ENCODE measurements around the gene KRTAP10-9. TPM values are rescaled to one million over a fixed set of nuclear protein-coding genes. Genes with fewer than 3 reads are reported as not detected.

Gene KRTAP10-9
- total and polyA plus RNA-seq, 5 donors from 2014 or later: not detected

GRCh38 chr21:44666401-44667320, 39.8 kb downstream of the KRTAP10-9 start, which contains the start of gene KRTAP12-2:
TSS of gene KRTAP12-2 (minus strand) at chr21:44666927. CDS start at chr21:44666886, 41 bp downstream.
- Histone ChIP-seq H3K27ac (ENCODE audit: insufficient read depth, low read length, poor library complexity, severe bottlenecking) (no peak within 1 kb of the TSS), H3K27me3 (ENCODE audit: control insufficient read depth, insufficient read depth, low read length) (peaks cover 9% of the 10 kb centered on the region), H3K9me3 (ENCODE audit: control insufficient read depth in 2 of 2, low read length in 2 of 2) (peaks cover 3 to 9% of the 10 kb centered on the region in 2 experiments), H3K4me1 (ENCODE audit: control insufficient read depth, insufficient read depth, low read length, poor library complexity, severe bottlenecking) (no peaks in the 10 kb centered on the region), H3K4me3 (ENCODE audit: low read depth, low read length) (no peak within 1 kb of the TSS), H3K36me3 (ENCODE audit: control insufficient read depth, insufficient read depth, low read length) (no peaks in the 10 kb centered on the region)
- H3K27me3 Mint-ChIP-seq: peaks cover 20% of the 10 kb centered on the region
- no peak within 1 kb of the TSS for H3K27ac Mint-ChIP-seq
- no peak for DNase-seq
- no peaks in the 10 kb centered on the region for H3K4me1 Mint-ChIP-seq
- no peak within 1 kb of the TSS for H3K4me3 Mint-ChIP-seq
- peaks cover 0 to 22% (median 7%) of the 10 kb centered on the region in 7 donors for H3K9me3 Mint-ChIP-seq
- H3K36me3 Mint-ChIP-seq: no peaks in the 10 kb centered on the region
- no peak for ATAC-seq (ENCODE audit: low read depth in 2 of 2)

DNA sequence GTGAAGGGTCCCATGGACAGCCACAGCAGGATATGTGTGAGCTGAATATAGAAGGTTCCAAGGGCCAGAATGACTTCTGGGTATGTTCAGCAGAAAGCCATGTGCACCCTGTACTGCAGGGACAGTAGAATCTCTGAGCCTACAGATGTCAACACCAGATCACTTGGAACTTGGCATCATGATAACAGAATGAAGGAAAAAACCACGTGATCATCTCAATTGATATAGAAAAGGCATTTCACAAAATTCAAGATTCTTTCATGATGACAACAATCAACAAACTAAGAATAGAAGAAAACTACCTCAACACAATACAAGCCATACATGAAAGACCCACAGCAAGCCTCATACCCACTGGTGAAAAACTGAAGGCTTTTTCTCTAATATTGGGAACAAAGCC, 40.7 kb downstream of the KRTAP10-9 start:
- H3K36me3 Mint-ChIP-seq: no peaks in the 10 kb centered on the region
- no peak overlapping the region for H3K4me3 ChIP-seq (ENCODE audit: low read depth, low read length)
- peaks cover 0 to 25% (median 7%) of the 10 kb centered on the region in 7 donors for H3K9me3 Mint-ChIP-seq
- peaks cover 10 to 18% of the 10 kb centered on the region in 2 experiments for H3K9me3 ChIP-seq (ENCODE audit: control insufficient read depth in 2 of 2, low read length in 2 of 2)
- H3K27ac ChIP-seq (ENCODE audit: insufficient read depth, low read length, poor library complexity, severe bottlenecking): no peak overlapping the region
- H3K4me1 ChIP-seq (ENCODE audit: control insufficient read depth, insufficient read depth, low read length, poor library complexity, severe bottlenecking): no peaks in the 10 kb centered on the region
- H3K4me1 Mint-ChIP-seq: no peaks in the 10 kb centered on the region
- no peak overlapping the region for H3K4me3 Mint-ChIP-seq
- H3K27ac Mint-ChIP-seq: no peak overlapping the region
- DNase-seq (no peak), ATAC-seq (ENCODE audit: low read depth in 2 of 2) (no peak)
- peaks cover 9% of the 10 kb centered on the region for H3K27me3 ChIP-seq (ENCODE audit: control insufficient read depth, insufficient read depth, low read length)
- H3K27me3 Mint-ChIP-seq: peaks cover 21% of the 10 kb centered on the region
- no peaks in the 10 kb centered on the region for H3K36me3 ChIP-seq (ENCODE audit: control insufficient read depth, insufficient read depth, low read length)

DNA sequence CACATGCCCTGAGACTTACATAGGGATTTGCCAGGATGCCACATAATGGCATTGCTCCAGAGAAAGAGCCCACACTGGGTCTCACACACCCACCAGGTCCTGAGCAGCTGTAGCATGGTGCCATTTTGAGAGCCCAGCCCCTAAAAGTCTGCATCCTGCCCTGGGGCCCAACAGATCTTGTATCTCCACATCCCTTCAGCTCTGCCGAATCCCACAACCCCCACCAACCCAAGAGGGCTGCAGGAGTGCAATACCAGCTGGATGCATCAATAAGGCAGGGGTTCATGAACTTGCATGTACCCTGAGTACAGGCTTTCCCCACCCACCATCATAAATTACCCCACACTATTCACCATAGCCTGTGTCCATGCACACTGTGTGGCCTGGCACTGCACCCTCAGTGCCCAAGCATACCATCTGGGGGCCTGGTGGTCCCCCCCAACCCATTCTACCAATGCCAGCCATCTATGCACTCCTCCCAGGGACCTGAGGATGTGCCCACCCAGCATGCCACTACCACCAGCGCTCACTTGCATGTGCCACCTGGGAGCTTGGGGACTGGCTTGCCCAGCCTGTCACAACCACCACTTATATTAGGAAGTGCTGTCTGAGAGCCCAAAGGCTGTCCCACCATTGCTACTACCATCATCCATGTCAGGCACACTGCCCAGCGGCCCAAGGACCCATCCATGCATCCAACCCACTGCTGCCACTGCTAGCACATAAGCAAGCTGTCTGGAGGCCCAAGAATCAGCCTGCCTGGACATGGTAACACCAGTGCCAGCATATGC, 43.9 kb downstream of the KRTAP10-9 start:
- Mint-ChIP-seq H3K27me3 (peaks cover 20% of the 10 kb centered on the region), H3K4me1 (no peaks in the 10 kb centered on the region), H3K4me3 (no peak overlapping the region), H3K36me3 (no peaks in the 10 kb centered on the region), H3K9me3 (peaks cover 2 to 43% (median 11%) of the 10 kb centered on the region in 7 donors), H3K27ac (no peak overlapping the region)
- Histone ChIP-seq H3K27me3 (ENCODE audit: control insufficient read depth, insufficient read depth, low read length) (peaks cover 9% of the 10 kb centered on the region), H3K9me3 (ENCODE audit: control insufficient read depth in 2 of 2, low read length in 2 of 2) (peaks cover 16 to 28% of the 10 kb centered on the region in 2 experiments), H3K4me1 (ENCODE audit: control insufficient read depth, insufficient read depth, low read length, poor library complexity, severe bottlenecking) (no peaks in the 10 kb centered on the region), H3K36me3 (ENCODE audit: control insufficient read depth, insufficient read depth, low read length) (no peaks in the 10 kb centered on the region), H3K4me3 (ENCODE audit: low read depth, low read length) (no peak overlapping the region), H3K27ac (ENCODE audit: insufficient read depth, low read length, poor library complexity, severe bottlenecking) (no peak overlapping the region)
- no peak for ATAC-seq (ENCODE audit: low read depth in 2 of 2)
- no peak for DNase-seq

DNA sequence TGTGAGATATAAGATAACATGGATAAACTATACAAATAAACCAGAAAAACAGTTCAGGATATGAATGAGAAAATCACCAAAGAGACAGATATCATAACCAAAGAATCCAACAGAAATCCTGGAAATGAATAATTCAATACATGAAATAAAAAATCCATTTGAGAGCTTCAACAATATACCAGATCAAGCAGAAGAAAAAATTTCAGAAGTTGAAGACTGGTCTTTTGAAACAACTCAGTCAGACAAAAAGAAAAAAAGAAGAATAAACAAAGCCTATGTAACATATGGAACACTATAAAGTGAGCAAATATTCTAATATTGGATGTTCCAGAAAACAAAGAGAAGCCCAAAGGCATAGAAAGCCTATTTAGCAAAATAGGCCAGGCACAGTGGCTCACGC, 45.0 kb downstream of the KRTAP10-9 start:
- Mint-ChIP-seq H3K27me3 (peaks cover 25% of the 10 kb centered on the region), H3K9me3 (peaks cover 2 to 43% (median 11%) of the 10 kb centered on the region in 7 donors)

DNA sequence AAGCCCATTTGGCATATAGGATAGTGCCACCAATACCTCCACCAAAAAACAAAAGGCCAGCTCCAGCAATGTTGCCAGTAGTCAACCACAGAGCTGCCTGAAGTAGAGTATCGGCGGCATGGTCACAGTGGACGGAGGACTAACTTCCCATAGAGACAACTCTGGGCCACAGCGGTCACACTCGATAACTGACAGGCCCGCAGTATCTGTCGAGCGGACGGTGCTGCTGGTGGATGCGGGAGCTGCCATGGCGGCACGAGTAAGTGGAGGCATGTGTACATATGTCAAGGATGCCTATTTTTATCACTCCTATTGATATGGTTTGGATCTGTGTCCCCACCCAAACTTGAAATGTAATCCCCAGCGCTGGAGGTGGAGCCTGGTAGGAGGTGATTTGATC, 51.0 kb downstream of the KRTAP10-9 start:
- no peak overlapping the region for H3K4me3 ChIP-seq (ENCODE audit: low read depth, low read length)
- peaks cover 0 to 21% (median 2%) of the 10 kb centered on the region in 7 donors for H3K9me3 Mint-ChIP-seq
- peaks cover 4 to 7% of the 10 kb centered on the region in 2 experiments for H3K9me3 ChIP-seq (ENCODE audit: control insufficient read depth in 2 of 2, low read length in 2 of 2)
- H3K27ac Mint-ChIP-seq: no peak overlapping the region
- ATAC-seq (ENCODE audit: low read depth in 2 of 2): no peak
- peaks cover 25% of the 10 kb centered on the region for H3K27me3 Mint-ChIP-seq
- no peaks in the 10 kb centered on the region for H3K4me1 ChIP-seq (ENCODE audit: control insufficient read depth, insufficient read depth, low read length, poor library complexity, severe bottlenecking)
- H3K4me3 Mint-ChIP-seq: no peak overlapping the region
- no peak overlapping the region for H3K27ac ChIP-seq (ENCODE audit: insufficient read depth, low read length, poor library complexity, severe bottlenecking)
- DNase-seq: no peak
- H3K36me3 Mint-ChIP-seq: no peaks in the 10 kb centered on the region
- H3K36me3 ChIP-seq (ENCODE audit: control insufficient read depth, insufficient read depth, low read length): no peaks in the 10 kb centered on the region
- H3K27me3 ChIP-seq (ENCODE audit: control insufficient read depth, insufficient read depth, low read length): peaks cover 5% of the 10 kb centered on the region
- H3K4me1 Mint-ChIP-seq: no peaks in the 10 kb centered on the region

More for the DNA sequence above, 45.0 kb downstream of the KRTAP10-9 start:
- Mint-ChIP-seq H3K27ac (no peak overlapping the region), H3K4me3 (no peak overlapping the region), H3K4me1 (no peaks in the 10 kb centered on the region), H3K36me3 (no peaks in the 10 kb centered on the region)
- peaks cover 9% of the 10 kb centered on the region for H3K27me3 ChIP-seq (ENCODE audit: control insufficient read depth, insufficient read depth, low read length)
- peaks cover 16 to 28% of the 10 kb centered on the region in 2 experiments for H3K9me3 ChIP-seq (ENCODE audit: control insufficient read depth in 2 of 2, low read length in 2 of 2)
- no peaks in the 10 kb centered on the region for H3K36me3 ChIP-seq (ENCODE audit: control insufficient read depth, insufficient read depth, low read length)
- no peak overlapping the region for H3K27ac ChIP-seq (ENCODE audit: insufficient read depth, low read length, poor library complexity, severe bottlenecking)
- no peak overlapping the region for H3K4me3 ChIP-seq (ENCODE audit: low read depth, low read length)
- no peak for DNase-seq
- no peak for ATAC-seq (ENCODE audit: low read depth in 2 of 2)
- H3K4me1 ChIP-seq (ENCODE audit: control insufficient read depth, insufficient read depth, low read length, poor library complexity, severe bottlenecking): no peaks in the 10 kb centered on the region

Other genes starting within 250 kb of the KRTAP10-9 start
- 1.6 TPM for gene LRRC3, start 171.6 kb upstream of the KRTAP10-9 start, total RNA-seq
- under 1 TPM; 0.15 to 0.44 (median 0.38) TPM for gene LRRC3, start 171.6 kb upstream of the KRTAP10-9 start, polyA plus RNA-seq
- not detected for gene KRTAP10-1, start 86.9 kb upstream of the KRTAP10-9 start, total RNA-seq
- not detected for gene KRTAP10-1, start 86.9 kb upstream of the KRTAP10-9 start, polyA plus RNA-seq
- gene KRTAP10-2, start 75.6 kb upstream of the KRTAP10-9 start, total RNA-seq: not detected
- gene KRTAP10-2, start 75.6 kb upstream of the KRTAP10-9 start, polyA plus RNA-seq: not detected
- not detected for gene KRTAP10-3, start 68.3 kb upstream of the KRTAP10-9 start, total RNA-seq
- gene KRTAP10-3, start 68.3 kb upstream of the KRTAP10-9 start, polyA plus RNA-seq: not detected
- not detected for gene KRTAP10-4, start 53.4 kb upstream of the KRTAP10-9 start, total RNA-seq
- gene KRTAP10-4, start 53.4 kb upstream of the KRTAP10-9 start, polyA plus RNA-seq: not detected
- not detected for gene KRTAP10-5, start 46.5 kb upstream of the KRTAP10-9 start, total RNA-seq
- not detected for gene KRTAP10-5, start 46.5 kb upstream of the KRTAP10-9 start, polyA plus RNA-seq
- not detected for gene KRTAP10-6, start 34.6 kb upstream of the KRTAP10-9 start, total RNA-seq
- gene KRTAP10-6, start 34.6 kb upstream of the KRTAP10-9 start, polyA plus RNA-seq: not detected
- gene KRTAP10-7, start 26.5 kb upstream of the KRTAP10-9 start, total RNA-seq: not detected
- gene KRTAP10-7, start 26.5 kb upstream of the KRTAP10-9 start, polyA plus RNA-seq: not detected
- not detected for gene KRTAP10-8, start 15.0 kb upstream of the KRTAP10-9 start, total RNA-seq
- gene KRTAP10-8, start 15.0 kb upstream of the KRTAP10-9 start, polyA plus RNA-seq: not detected
- gene KRTAP10-10, start 10.3 kb downstream of the KRTAP10-9 start, total RNA-seq: not detected
- gene KRTAP10-10, start 10.3 kb downstream of the KRTAP10-9 start, polyA plus RNA-seq: not detected
- not detected for gene KRTAP10-11, start 19.3 kb downstream of the KRTAP10-9 start, total RNA-seq
- gene KRTAP10-11, start 19.3 kb downstream of the KRTAP10-9 start, polyA plus RNA-seq: not detected
- not detected for gene KRTAP12-4, start 27.6 kb downstream of the KRTAP10-9 start, total RNA-seq
- not detected for gene KRTAP12-4, start 27.6 kb downstream of the KRTAP10-9 start, polyA plus RNA-seq
- gene KRTAP12-3, start 30.8 kb downstream of the KRTAP10-9 start, total RNA-seq: not detected
- gene KRTAP12-3, start 30.8 kb downstream of the KRTAP10-9 start, polyA plus RNA-seq: not detected
- not detected for gene KRTAP12-2, start 39.8 kb downstream of the KRTAP10-9 start, total RNA-seq
- gene KRTAP12-2, start 39.8 kb downstream of the KRTAP10-9 start, polyA plus RNA-seq: not detected
- not detected for gene KRTAP12-1, start 55.1 kb downstream of the KRTAP10-9 start, total RNA-seq
- not detected for gene KRTAP12-1, start 55.1 kb downstream of the KRTAP10-9 start, polyA plus RNA-seq
- gene KRTAP10-12, start 70.1 kb downstream of the KRTAP10-9 start, total RNA-seq: not detected
- gene KRTAP10-12, start 70.1 kb downstream of the KRTAP10-9 start, polyA plus RNA-seq: not detected
- gene TSPEAR, start 84.5 kb downstream of the KRTAP10-9 start, total RNA-seq: not detected
- gene TSPEAR, start 84.5 kb downstream of the KRTAP10-9 start, polyA plus RNA-seq: under 1 TPM in 1 of 4 donors, not detected in 3; 0.05 TPM
- gene UBE2G2, start 174.7 kb downstream of the KRTAP10-9 start, total RNA-seq: 109 TPM
- gene UBE2G2, start 174.7 kb downstream of the KRTAP10-9 start, polyA plus RNA-seq: 10 to 100 TPM; 42.8 to 50.9 (median 49.0) TPM
- gene SUMO3, start 191.0 kb downstream of the KRTAP10-9 start, total RNA-seq: 65.8 TPM
- 10 to 100 TPM; 76.3 to 88.9 (median 80.2) TPM for gene SUMO3, start 191.0 kb downstream of the KRTAP10-9 start, polyA plus RNA-seq
- gene PTTG1IP, start 246.6 kb downstream of the KRTAP10-9 start, total RNA-seq: 98.3 TPM
- 100 to 1,000 TPM in 1 of 4 donors, 10 to 100 TPM in 3; 78.5 to 100 (median 95.1) TPM for gene PTTG1IP, start 246.6 kb downstream of the KRTAP10-9 start, polyA plus RNA-seq